GM13977 (cell line): ENCODE measurements around the gene CRACDL.
"Not testable (repeated sequence)": the region's sequence is repeated elsewhere in the genome, so short reads cannot be mapped to it uniquely, and the experiment has no call there.

Experiments
- DNase-seq: peaks from one replicate; pipeline ENCODE4 v3.0.0; 2012; ENCODE audit warnings: low spot score
- CTCF ChIP-seq: IDR thresholded peaks from 2 replicates; pipeline ENCODE4 v1.5.1; 2012; ENCODE audit warnings: mild to moderate bottlenecking, control low read depth; ENCODE audit not compliant: insufficient read depth; ENCODE audit errors: extremely low read depth, missing control alignments
- in situ Hi-C: fragments of 300-500 bp; cut with MboI; formaldehyde crosslinking; loops from one replicate; pipeline ENCODE4 v1.12.0; 2022; ENCODE audit warnings: low sequenced_read_pairs, low pct_unique_long_range_greater_than_20kb, mixed read lengths, inconsistent platforms; ENCODE audit not compliant: unreplicated experiment

CRACDL gene

GRCh38 chr2:98901291-98901690 lies 34.7 kb downstream of the CRACDL start:
- no peak for DNase-seq
- TF ChIP-seq CTCF: no peak
- in situ Hi-C loops: no loop called here

GRCh38 chr2:98900721-98901120 lies 35.3 kb downstream of the CRACDL start:
- in situ Hi-C loops: no loop called here
- no peak for DNase-seq
- TF ChIP-seq CTCF: no peak

GRCh38 chr2:98899703-98900078 lies 36.3 kb downstream of the CRACDL start:
- in situ Hi-C loops, DNase-seq: not testable (repeated sequence)

- in situ Hi-C loops: no loop called here
- DNase-seq: no peak
- TF ChIP-seq CTCF: no peak
Observed at GRCh38 chr2:98899041-98899702, 36.9 kb downstream of the CRACDL start.

GRCh38 chr2:98898423-98898841 lies 37.6 kb downstream of the CRACDL start:
- in situ Hi-C loops: no loop called here
- no peak for TF ChIP-seq CTCF

GRCh38 chr2:98897746-98898145 lies 38.3 kb downstream of the CRACDL start:
- in situ Hi-C loops: no loop called here
- no peak for DNase-seq
- TF ChIP-seq CTCF: no peak

More at GRCh38 chr2:98898423-98898841, 37.6 kb downstream of the CRACDL start:
- DNase-seq: no peak

GRCh38 chr2:98896944-98897343 lies 39.1 kb downstream of the CRACDL start:
- in situ Hi-C loops: no loop called here
- no peak for TF ChIP-seq CTCF
- DNase-seq: no peak
